GM21515 (cell line): ENCODE measurements around the gene TSGA10IP.

ENCODE experiments used
- ATAC-seq: cut with Tn5 transposase; IDR thresholded peaks from one replicate; pipeline ENCODE4 v1.9.1; 2021; ENCODE audit not compliant: unreplicated experiment

Gene TSGA10IP

DNA sequence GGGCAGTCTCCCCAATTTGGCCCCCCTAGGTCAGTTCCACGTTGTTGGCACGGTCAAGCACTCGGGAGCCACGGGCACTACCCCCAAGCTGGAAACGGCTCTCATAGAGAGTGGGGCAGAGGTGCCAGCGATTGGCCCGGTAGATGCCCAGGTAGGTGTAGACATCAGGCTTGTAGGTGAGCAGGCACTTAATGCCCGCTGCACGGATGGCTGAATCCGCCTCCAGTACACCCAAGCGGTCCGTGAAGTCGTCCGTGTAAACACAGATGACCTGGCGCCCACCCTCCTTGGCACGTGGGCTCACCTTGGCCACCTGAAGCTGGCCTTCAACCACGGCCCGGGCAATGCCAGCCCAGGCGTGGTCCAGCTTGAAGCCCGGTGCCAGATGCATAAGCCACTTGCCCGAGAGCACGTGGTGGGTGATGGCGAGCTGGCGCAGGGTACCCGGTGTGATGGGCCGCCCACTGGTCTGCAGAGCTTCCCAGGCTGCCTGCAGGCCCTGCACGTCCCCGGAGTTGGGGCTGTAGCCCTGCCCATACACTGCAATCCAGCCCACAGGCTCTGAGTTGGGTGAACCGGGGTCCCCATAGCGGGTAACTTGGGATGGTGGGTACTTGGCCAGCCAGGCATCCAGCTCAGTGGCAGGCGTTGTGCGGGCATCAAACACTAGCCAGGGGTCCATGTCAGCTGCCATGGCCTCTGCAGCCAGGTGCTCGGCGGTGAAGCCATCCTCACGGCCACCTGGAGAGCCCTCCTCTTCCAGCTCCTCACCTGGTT is 27.7 kb upstream of the TSGA10IP start:
- no peak for ATAC-seq

DNA sequence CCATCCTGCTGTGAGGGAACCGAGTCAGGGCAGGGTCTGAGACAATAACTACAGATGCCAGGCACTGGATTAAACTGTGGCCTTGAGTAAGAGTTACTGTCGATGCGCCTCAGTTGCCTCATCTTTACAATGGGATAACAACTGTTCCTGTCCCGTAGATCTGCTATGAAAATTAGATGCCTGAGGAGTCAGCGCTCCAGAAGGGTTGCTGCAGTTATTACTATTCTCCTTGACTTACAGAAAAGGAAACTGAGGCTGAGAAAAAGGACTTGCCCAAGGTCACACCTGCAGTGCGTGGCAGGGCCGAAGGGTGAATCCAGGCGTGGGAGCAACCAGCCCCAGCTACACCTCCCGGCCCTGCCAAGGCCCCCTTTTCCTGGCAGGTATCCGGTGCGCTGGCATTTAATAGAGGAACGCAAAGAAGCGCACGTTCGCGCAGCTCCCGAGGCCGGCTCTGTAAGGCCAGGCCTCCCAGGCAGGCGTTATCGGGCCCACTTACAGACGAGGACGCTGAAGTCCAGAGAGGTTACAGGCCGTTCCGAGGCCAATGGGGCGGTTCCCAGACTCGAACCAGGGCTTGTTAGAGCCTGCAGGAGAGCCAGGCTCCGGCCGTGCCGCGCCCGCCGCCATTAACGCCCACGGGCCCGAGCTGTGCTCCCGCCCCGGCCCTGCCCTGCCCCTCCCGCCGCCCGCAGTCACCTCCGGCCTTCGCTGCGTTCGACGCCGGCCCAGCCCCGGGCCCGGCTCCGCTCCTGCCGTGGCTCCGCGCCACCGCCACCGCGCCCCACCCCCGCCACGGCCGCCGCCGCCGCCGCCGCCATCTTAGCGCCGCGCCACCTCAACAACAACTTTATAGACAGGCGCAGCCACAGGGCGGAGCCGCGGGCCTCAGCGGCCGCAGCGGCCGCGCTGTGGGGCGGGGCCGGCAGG is 26.8 kb upstream of the TSGA10IP start, which contains the start of gene C11orf68:
C11orf68 (minus strand) TSS at position 852 of the 930 bp plus-strand sequence; CDS start at position 821, 31 bp downstream.
- ATAC-seq: peak; percentile 45

DNA sequence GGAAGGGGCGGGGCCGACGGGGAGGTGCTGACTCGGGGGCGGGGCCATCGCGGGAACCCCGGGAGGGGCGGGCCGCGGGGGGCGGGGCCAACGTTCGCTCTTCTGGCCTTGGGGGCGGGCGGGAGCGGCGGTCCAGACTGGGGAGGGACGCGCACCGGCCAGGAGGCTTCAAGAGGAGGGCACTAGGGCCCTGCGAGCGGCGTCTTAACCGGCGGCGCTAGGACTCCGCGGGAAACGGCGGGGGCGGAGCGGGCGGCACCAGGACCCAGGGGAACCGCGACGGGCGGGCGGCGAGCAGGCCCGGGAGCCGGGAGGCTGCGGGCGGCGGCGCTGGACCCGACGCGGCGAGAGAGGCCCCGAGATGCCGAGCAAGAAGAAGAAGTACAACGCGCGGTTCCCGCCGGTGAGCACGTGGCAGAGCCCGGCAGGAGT is 26.1 kb upstream of the TSGA10IP start, which contains the start of gene DRAP1:
DRAP1 (plus strand) TSS at position 286 of the 432 bp plus-strand sequence; CDS start at position 362, 76 bp downstream.
- ATAC-seq: peak; percentile 79

DNA sequence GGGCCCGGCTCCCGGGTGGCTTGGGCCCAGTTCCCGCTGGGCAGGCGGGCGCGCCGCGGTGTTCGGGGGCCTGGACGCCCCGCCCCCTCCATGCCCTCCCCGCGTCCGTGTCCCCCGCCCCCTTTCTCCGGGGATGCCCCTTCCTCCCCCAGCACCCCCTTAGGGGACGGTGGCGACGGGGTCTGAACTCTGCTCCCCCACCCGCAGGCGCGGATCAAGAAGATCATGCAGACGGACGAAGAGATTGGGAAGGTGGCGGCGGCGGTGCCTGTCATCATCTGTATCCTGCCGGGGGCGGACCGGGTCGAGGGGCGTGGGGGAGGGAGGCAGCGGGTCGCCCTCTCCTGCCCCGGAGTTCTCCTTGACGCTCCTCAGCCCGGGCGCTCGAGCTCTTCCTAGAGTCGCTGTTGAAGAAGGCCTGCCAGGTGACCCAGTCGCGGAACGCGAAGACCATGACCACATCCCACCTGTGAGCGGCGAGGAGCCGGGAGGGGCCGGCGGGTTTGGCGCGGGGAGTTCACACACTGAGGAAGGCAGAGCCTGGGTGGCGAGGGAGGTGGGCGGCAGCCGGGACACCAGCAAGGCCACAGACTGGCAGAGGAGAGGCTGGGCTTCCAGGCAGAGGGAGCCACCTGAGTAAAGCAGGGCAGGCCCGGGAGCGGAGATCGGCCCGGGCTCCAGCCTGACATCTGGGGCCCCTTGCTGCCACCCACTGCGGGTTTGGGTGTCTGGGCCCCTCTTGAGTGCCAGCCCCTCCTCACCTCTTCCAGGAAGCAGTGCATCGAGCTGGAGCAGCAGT is 25.5 kb upstream of the TSGA10IP start:
- ATAC-seq: peak; percentile 37

DNA sequence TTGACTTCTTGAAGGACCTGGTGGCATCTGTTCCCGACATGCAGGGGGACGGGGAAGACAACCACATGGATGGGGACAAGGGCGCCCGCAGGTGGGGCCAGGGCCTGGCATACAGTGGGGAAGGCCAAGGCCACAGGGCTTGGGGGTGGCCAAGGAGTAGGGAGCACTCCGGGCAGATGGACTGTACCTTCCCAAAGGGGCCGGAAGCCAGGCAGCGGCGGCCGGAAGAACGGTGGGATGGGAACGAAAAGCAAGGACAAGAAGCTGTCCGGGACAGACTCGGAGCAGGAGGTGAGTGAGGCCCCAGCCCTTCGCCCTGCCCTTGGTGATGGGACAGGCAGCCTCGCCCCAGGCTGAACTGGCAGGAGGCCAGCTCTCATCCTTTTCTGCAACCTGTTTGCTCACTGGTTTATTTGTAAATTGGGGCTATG is 24.9 kb upstream of the TSGA10IP start:
- no peak for ATAC-seq

DNA sequence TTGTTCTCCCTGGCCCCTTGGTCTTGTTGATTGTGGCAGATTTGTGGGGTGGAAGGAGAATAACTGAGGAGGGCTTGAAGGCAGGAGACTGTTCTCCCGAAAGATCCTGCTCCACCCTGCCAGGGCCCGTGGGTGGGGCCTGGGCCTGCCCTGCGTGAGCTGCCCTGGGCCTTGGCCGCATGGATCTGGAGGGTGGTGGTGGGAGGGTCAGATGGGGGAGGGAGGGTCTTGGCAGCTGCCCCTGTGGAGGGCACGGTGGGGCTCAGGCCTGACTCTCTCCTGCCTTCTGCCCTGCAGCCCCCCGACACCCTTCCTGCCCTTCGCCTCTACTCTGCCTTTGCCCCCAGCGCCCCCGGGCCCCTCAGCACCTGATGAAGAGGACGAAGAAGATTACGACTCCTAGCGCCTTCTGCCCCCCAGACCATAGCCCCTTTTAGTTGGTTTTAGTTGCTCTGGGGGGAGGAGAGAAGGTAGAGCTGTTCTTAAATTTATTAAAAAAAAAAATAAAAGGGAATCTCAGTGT is 24.2 kb upstream of the TSGA10IP start:
- ATAC-seq: no peak

DNA sequence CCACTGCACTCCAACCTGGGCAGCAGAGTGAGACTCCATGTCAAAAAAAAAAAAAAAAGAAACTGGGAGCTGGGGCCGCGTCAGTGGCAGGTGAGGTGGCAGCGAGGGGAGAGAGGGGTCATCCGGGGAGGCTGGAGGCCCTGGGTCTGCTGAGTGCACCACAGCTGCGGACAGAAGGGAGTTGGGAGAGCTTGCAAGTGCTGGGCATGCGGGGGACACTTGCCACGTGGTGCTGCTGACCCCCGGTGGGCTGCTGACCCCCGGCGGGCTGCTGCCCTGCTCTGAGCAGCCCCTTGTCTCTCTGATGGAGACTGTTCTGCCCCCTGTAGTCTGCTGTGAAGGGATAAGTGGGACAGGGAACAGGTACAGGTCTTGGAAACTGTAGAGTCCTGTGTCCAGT is 23.4 kb upstream of the TSGA10IP start:
- no peak for ATAC-seq

DNA sequence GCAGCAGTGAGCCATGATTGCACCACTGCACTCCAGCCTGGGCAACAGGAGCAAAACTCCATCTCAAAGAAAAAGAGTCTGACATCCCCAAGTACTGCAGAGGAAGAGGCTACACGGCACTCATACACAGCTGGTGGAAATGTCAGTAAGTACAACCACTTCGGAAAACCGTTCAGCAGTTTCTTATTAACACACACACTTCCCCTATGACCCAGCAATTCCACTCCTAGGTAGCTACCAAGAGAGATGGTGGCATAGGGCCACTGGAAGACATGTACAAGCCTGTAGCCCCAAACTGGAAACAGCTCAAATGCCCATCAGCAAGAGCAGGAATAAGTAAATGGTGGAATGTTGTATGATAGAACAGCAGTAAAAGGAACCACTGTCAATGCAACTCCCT is 22.7 kb upstream of the TSGA10IP start:
- no peak for ATAC-seq

DNA sequence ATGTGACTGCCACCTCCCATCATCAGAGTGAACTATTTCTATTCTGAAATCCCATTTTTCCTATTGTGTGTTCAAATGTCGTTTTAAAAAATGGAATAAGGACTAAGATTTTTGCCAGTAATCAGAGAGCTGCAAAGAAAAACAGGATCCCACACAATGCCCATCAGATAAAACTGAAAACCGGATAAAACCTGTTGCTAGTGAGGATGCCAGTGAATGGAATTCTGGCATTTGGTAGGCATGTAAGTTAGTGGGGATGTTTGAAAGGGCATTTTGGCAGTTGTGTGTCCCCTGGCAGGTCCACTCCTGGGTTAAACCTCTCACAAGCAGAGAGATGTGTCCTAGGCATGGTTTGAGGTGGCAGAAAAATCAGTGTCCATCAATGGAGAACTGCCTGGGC is 19.9 kb upstream of the TSGA10IP start:
- ATAC-seq: no peak

DNA sequence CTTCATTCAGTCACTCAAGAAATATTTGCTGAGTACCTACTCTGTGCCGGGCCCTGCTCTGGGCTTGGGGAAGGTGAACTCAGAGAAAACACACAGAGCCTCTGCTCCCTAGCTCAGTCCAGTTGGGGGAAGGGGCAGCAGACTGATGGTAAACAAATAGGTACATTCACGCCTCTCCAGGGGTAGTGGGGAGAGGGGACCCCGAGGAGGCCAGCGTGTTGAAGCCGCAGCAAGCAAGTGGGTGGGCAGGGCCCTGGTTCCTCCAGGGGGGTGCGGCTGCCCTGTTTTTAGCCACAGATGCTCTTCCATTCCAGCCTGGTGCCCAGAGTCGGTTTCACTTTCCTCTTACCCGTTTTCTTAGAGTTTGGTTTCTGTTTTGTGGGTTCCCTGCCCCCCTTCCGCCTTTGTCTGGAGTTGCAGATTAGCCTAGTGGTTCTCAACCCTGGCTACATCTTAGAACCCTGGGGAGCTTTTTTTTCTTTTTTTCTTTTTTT is 17.3 kb upstream of the TSGA10IP start:
- peak; percentile 72 for ATAC-seq

DNA sequence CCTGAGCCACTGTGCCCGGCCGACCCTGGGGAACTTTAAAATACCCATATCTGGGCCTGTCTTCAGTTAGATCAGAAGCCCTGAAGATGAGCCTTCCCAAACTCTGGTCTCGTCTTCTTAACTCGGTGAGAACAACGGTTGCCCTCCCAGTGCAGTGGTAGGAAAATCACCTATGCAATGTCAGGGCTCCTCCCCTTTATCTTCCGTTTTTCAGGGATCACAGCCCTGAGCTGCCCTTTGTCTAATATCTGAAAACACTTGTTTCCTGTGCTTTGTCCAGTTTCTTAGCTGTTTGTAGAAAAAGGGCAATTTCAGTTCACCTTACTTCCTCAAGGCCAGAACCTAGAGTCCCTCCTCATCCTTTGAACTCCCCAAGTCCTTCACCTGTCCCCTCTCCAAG is 16.6 kb upstream of the TSGA10IP start:
- ATAC-seq: no peak

DNA sequence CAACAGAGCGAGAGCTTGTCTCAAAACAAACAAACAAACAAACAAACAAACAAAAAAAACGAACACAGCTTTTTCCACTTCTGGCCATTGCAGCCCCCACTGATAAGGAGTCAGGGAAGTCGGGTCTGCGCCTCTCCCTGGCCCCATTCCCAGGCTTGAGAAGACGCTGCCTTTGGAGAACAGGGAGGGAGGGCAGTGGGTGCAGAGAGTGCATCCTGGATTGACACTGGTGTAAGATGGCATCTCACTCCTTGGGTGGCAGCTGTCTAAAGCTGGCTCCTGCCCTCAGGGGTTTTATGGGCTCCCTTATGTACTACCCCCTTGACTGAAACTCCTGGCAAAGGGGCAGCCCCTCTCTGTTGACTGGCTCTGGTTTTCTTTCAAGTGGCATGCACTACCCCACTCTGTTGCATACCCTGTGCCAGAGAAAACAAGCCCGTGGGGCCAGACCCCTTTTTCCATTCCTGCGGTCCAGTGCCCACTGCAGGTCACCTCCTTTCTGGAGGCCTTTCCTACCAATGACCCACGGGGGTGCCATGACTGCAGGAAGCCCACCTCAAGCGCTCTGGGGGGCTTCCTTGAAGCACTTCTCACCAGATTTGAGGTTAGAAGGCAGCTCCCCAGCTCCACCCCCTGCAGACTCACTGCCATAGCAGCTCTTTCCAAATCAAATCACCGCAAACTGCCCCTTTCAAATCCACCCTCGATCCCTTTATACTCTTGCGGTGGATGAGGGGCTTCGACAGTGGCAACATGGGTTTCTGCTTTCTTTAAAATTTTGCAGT is 13.3 kb upstream of the TSGA10IP start:
- ATAC-seq: no peak

DNA sequence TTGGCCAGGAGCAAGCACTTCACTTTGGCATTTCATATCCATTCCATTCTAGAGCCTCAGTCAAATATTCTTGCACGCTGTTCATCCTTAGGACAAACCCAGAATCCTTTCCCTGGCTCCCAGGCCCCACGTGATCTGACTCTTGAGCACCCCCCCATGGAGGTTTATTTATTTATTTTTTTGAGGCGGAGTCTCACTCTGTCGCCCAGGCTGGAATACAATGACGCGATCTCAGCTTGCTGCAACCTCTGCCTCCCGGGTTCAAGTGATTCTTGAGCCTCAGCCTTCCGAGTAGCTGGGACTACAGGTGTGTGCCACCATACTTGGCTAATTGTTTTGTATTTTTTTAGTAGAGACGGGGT is 12.7 kb upstream of the TSGA10IP start:
- ATAC-seq: no peak

DNA sequence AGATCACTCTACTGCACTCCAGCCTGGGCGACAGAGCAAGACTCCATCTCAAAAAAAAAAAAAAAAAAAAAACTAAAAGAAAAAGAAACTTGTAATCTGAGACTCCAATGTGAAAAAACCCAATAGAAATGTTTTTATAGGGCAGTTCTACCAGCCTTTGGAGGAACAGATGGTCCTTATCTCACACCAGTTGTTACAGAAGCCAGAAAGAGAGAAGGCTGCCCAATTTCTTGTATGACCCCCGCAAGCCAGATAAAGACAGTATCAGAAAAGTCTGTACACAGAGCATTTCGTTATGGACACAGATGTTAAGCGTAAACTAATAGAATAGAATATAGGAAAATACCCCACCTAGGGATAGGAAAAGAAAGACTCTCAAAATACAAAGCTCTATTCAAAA is 11.3 kb upstream of the TSGA10IP start:
- ATAC-seq: no peak

DNA sequence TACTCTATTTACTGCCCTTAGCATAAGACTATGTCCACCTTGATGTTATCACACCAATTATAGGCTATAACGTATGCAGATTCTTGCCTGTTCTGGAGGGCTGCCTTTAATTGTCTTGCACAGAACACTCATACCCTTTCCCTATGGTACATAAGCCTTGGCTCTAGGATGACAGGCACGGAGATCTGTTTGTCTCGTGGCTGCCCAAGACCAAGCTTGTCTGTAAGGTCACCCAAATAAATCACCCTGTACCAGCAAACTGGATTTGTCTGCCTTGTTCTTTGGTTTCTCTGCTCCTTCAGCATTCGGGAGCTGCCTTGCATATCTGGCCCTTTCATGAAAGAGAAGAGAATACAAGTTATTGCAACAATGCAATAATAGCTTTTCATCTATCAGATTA is 7.5 kb upstream of the TSGA10IP start:
- no peak for ATAC-seq

DNA sequence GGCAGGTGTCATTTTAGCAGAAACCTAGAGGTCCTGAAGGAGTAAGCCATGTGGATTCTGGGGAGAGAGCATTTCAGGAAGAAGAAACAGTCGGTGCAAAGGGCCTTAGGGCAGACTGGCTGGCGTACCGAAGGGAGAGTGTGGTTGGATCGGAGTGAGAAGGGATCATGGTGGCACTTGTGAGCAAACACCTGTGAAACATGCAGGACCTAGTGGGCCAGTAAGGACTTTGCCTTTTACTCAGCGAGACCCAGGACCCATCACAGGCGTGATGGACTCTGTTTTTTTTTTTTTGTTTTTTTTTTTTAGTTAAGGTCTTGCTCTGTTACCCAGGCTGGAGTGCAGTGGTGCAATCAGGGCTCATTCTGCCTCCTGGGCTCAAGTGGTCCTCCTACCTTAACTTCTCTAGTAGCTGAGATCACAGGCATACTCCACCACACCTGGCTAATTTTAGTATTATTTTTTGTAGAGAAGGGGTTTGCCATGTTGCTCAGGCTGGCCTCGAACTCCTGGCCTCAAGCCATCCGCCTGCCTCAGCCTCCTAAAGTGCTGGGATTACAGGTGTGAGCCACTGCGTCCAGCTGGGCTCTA is 3.5 kb upstream of the TSGA10IP start:
- ATAC-seq: no peak

DNA sequence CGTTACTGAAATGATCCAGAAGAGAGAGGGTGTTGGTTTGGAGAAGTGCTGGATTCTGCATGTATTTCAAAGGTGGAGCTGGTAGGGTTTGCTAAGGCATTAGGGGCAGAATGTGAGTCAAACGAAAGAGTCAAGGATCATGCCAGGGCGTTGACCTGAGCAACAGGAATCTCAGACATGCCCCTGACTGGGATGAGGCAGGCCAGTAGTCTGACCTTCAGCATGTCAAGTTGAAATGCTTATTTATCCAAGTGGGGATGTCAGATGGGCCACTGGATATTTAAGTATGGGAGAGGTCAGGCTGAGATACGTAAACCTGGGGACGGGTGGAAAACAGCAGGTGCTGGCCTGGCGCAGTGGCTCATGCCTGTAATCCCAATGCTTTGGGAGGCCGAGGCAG is 2.7 kb upstream of the TSGA10IP start:
- no peak for ATAC-seq

DNA sequence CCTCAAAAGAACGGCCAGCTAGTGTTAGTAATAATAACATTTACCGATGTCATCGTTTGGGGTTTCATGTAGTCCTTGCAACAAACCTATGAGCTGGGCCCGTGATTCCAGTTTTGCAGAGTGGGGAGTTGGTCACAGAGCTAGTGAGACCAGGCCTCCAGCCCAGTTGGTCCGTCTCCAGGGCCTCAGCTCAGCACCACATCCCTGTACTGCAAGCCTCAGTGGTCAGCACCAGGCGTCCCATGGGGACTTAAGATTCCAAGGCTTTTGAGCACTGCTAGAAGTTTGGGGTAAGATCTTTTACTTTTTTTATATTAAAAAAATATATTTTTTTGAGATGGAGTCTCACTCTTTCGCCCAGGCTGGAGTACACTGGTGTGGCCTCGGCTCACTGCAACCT is 1.1 kb upstream of the TSGA10IP start:
- ATAC-seq: no peak

DNA sequence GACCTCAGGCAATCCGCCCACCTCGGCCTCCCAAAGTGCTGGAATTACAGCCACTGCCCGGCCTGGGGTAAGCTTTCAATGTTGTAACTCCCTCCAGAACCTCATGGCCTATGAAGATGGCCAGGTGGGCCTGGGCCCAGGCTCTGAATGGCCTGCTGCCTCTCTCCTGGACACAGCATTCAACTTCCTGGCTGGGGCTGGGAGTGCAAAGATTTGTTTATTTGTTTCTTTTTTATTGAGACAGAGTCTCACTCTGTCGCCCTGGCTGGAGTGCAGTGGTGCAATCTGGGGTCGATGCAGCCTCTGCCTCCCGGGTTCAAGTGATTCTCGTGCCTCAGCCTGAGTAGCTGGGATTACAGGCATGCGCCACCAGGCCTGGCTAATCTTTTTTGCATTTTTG is 513 bp upstream of the TSGA10IP start:
- ATAC-seq: no peak
